ENCODE results near the gene ZNF775.

ZNF775 gene

DNA sequence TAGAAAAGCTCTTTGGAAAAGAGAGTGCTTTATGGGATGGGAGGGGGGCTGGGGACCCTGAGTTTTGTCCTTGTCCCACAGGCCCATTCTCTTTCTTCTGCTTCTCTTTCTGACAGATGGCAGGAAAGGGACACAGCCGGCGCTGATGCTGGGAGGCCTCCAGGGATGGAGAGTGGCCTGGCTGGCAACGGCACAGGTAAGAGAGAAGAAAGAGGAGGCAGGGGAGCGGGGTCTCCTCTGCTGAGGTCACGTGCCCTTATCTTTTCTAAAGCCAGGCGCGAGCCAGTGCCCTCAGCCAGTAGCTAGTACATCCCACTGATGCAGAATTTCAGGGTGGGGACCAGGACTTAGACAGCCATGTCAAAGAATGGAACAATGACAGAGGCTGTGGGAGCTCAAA lies 9.2 kb downstream of the ZNF775 start:
- Histone ChIP-seq H4K20me1 (ENCODE audit: control insufficient read depth, insufficient read depth, low read depth, low read length) (no peaks in the 10 kb centered on the region; the same call in 1 of the 2 replicates), H3K4me2 (ENCODE audit: low read length) (no peak overlapping the region), H3K36me3 (ENCODE audit: control insufficient read depth, low read length) (peaks cover 24% of the 10 kb centered on the region), H3K79me2 (ENCODE audit: control insufficient read depth, low read length) (peaks cover 15% of the 10 kb centered on the region), H3F3A (ENCODE audit: control insufficient read depth, insufficient read depth) (no peaks in the 10 kb centered on the region), H3K4me1 (ENCODE audit: control insufficient read depth, low read length) (peaks cover 21% of the 10 kb centered on the region), H3K4me3 (ENCODE audit: low read length) (no peak overlapping the region), H3K27ac (ENCODE audit: low read depth, low read length) (no peak overlapping the region), H3K27me3 (ENCODE audit: control insufficient read depth, low read length) (no peaks in the 10 kb centered on the region), H3K9me3 (ENCODE audit: control insufficient read depth, insufficient read depth, low read length) (no peaks in the 10 kb centered on the region), H3K9me2 (replicated peaks; ENCODE audit: control insufficient read depth, low read length) (no peaks in the 10 kb centered on the region)
- TF ChIP-seq, protein P1, sequence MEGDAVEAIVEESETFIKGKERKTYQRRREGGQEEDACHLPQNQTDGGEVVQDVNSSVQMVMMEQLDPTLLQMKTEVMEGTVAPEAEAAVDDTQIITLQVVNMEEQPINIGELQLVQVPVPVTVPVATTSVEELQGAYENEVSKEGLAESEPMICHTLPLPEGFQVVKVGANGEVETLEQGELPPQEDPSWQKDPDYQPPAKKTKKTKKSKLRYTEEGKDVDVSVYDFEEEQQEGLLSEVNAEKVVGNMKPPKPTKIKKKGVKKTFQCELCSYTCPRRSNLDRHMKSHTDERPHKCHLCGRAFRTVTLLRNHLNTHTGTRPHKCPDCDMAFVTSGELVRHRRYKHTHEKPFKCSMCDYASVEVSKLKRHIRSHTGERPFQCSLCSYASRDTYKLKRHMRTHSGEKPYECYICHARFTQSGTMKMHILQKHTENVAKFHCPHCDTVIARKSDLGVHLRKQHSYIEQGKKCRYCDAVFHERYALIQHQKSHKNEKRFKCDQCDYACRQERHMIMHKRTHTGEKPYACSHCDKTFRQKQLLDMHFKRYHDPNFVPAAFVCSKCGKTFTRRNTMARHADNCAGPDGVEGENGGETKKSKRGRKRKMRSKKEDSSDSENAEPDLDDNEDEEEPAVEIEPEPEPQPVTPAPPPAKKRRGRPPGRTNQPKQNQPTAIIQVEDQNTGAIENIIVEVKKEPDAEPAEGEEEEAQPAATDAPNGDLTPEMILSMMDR (IDR thresholded peaks at IDR 0.05; ENCODE audit: low read depth, low read length, poor library complexity, severe bottlenecking): no peak
- no peak for TF ChIP-seq EZH2phosphoT487 (IDR thresholded peaks at IDR 0.05; ENCODE audit: borderline replicate concordance, low read length)

DNA sequence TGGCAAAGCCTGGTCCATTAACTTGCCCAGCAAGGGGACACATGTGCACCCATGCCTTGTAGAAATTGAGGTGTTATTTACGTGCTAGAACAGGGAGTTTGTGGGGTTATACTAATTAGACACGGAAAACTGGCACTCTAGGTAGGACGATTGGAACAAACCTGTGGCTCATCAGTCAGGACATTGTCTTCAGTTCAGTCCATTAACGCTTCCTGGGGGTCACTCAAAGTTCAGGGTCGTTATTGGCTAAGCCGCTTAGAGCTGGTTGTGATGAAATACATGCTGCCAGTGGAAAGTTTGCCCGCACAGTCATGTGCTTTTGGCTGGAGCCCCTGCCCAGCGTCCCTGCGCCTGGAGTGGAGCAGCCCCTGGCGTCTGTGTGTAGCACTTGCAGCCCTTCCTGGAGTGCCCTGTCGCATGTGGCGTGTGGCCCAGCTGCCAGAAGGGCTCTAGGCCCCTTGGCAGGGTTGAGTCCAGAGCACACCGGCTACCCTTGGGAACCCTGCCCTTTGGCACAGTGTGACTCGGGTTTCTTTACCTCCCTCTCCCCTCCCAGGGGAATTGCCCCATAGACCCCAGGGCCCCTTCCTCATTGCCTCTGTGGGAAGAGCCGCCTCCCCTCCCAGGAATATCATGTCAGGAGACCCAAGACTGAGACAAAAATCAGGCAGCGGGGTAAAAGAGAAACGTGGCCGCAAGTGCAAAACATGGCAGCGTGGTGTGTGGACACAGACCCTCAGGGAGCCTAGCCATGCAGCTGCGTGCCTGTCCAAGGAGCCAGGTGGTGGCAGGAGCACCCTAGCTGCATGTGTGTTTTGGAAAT lies 9.8 kb downstream of the ZNF775 start:
- H3K4me1 ChIP-seq (ENCODE audit: control insufficient read depth, low read length): peaks cover 14% of the 10 kb centered on the region

DNA sequence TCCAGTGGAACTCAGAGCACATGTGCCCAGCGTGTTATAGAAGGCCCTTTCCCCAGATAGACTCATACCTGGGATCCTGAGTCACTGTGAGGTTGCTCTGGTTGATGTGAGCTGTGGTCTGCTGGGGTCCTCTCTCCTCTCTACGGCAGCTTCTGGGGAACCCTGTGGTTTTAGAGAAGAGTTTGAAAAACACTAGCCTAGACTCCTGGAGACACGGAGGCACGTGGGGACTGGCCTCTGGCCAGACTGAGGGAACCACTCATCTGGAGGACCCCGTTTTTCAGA lies 10.3 kb downstream of the ZNF775 start:
- no peaks in the 10 kb centered on the region for H4K20me1 ChIP-seq (ENCODE audit: control insufficient read depth, insufficient read depth, low read depth, low read length)
- H3K4me3 ChIP-seq (ENCODE audit: low read length): no peak overlapping the region
- H3K9me2 ChIP-seq (replicated peaks; ENCODE audit: control insufficient read depth, low read length): no peaks in the 10 kb centered on the region
- H3K27me3 ChIP-seq (ENCODE audit: control insufficient read depth, low read length): no peaks in the 10 kb centered on the region
- no peak for TF ChIP-seq EZH2phosphoT487 (IDR thresholded peaks at IDR 0.05; ENCODE audit: borderline replicate concordance, low read length)
- TF ChIP-seq, protein P1 (IDR thresholded peaks at IDR 0.05; ENCODE audit: low read depth, low read length, poor library complexity, severe bottlenecking): no peak
- H3K4me1 ChIP-seq (ENCODE audit: control insufficient read depth, low read length): peaks cover 9% of the 10 kb centered on the region
- H3F3A ChIP-seq (ENCODE audit: control insufficient read depth, insufficient read depth): peaks cover 5% of the 10 kb centered on the region; the same call in 1 of the 2 replicates
- H3K36me3 ChIP-seq (ENCODE audit: control insufficient read depth, low read length): peaks cover 24% of the 10 kb centered on the region
- H3K9me3 ChIP-seq (ENCODE audit: control insufficient read depth, insufficient read depth, low read length): no peaks in the 10 kb centered on the region
- H3K79me2 ChIP-seq (ENCODE audit: control insufficient read depth, low read length): peaks cover 3% of the 10 kb centered on the region; the same call in 1 of the 2 replicates
- no peak overlapping the region for H3K27ac ChIP-seq (ENCODE audit: low read depth, low read length)
- H3K4me2 ChIP-seq (ENCODE audit: low read length): no peak overlapping the region

More for the DNA sequence above, 9.8 kb downstream of the ZNF775 start:
- no peaks in the 10 kb centered on the region for H3K27me3 ChIP-seq (ENCODE audit: control insufficient read depth, low read length)
- peaks cover 24% of the 10 kb centered on the region for H3K36me3 ChIP-seq (ENCODE audit: control insufficient read depth, low read length)
- no peak overlapping the region for H3K4me2 ChIP-seq (ENCODE audit: low read length)
- no peaks in the 10 kb centered on the region for H3K9me2 ChIP-seq (replicated peaks; ENCODE audit: control insufficient read depth, low read length)
- no peak overlapping the region for H3K4me3 ChIP-seq (ENCODE audit: low read length)
- H3K9me3 ChIP-seq (ENCODE audit: control insufficient read depth, insufficient read depth, low read length): no peaks in the 10 kb centered on the region
- H4K20me1 ChIP-seq (ENCODE audit: control insufficient read depth, insufficient read depth, low read depth, low read length): no peaks in the 10 kb centered on the region; the same call in 1 of the 2 replicates
- H3F3A ChIP-seq (ENCODE audit: control insufficient read depth, insufficient read depth): peaks cover under 1% of the 10 kb centered on the region; the same call in 1 of the 2 replicates
- H3K79me2 ChIP-seq (ENCODE audit: control insufficient read depth, low read length): peaks cover 9% of the 10 kb centered on the region
- H3K27ac ChIP-seq (ENCODE audit: low read depth, low read length): no peak overlapping the region
- no peak for TF ChIP-seq EZH2phosphoT487 (IDR thresholded peaks at IDR 0.05; ENCODE audit: borderline replicate concordance, low read length)
- TF ChIP-seq, protein P1 (IDR thresholded peaks at IDR 0.05; ENCODE audit: low read depth, low read length, poor library complexity, severe bottlenecking): no peak

Measured in DOHH2 (cell line).